MM.1S (cell line): Measurements from ENCODE around the gene GPR32.

Source experiments
- DNase-seq: peaks from one replicate; pipeline ENCODE4 v3.0.0-alpha.2; 2015
- H2AFZ ChIP-seq: fragments of 300-600 bp; sonication (generic); 2 replicates; pipeline ENCODE4 v1.6.0; 2016; ENCODE audit warnings: antibody characterized with exemption, low read length
- H3F3A ChIP-seq: fragments of 300-600 bp; sonication (generic); 2 replicates; pipeline ENCODE4 v1.6.1; 2016; ENCODE audit warnings: mild to moderate bottlenecking, antibody characterized with exemption, low read length, moderate library complexity, mixed read lengths; ENCODE audit not compliant: insufficient read depth
- H3K27ac ChIP-seq: fragments of 300-600 bp; sonication (generic); 2 replicates; pipeline ENCODE4 v1.5.1; 2016; ENCODE audit warnings: mild to moderate bottlenecking, low read length
- H3K27me3 ChIP-seq: fragments of 300-600 bp; sonication (generic); replicated peaks from 2 replicates; pipeline ENCODE4 v1.6.0; 2016; ENCODE audit warnings: low read length; ENCODE audit not compliant: insufficient read depth
- H3K36me3 ChIP-seq: fragments of 300-600 bp; sonication (generic); replicated peaks from 2 replicates; pipeline ENCODE4 v1.6.1; 2016; ENCODE audit warnings: mild to moderate bottlenecking, low read length, mixed read lengths; ENCODE audit not compliant: insufficient read depth
- H3K4me1 ChIP-seq: fragments of 300-600 bp; sonication (generic); 2 replicates; pipeline ENCODE4 v1.6.1; 2016; ENCODE audit warnings: low read length, mixed read lengths
- H3K4me2 ChIP-seq: fragments of 300-600 bp; sonication (generic); 2 replicates; pipeline ENCODE4 v1.6.0; 2016; ENCODE audit warnings: low read depth, low read length
- H3K4me3 ChIP-seq: fragments of 300-600 bp; sonication (generic); 2 replicates; pipeline ENCODE4 v1.5.1; 2016; ENCODE audit warnings: low read length, mixed read lengths
- H3K79me2 ChIP-seq: fragments of 300-600 bp; sonication (generic); 2 replicates; pipeline ENCODE4 v1.6.1; 2016; ENCODE audit warnings: mixed run types, low read length, mixed read lengths
- H3K9ac ChIP-seq: fragments of 300-600 bp; sonication (generic); 2 replicates; pipeline ENCODE4 v1.6.1; 2016; ENCODE audit warnings: low read length, mixed read lengths
- H3K9me2 ChIP-seq: fragments of 300-600 bp; sonication (generic); replicated peaks from 2 replicates; pipeline ENCODE4 v1.6.1; 2016; ENCODE audit warnings: mild to moderate bottlenecking, low read length, mixed read lengths; ENCODE audit not compliant: insufficient read depth
- H3K9me3 ChIP-seq: fragments of 300-600 bp; sonication (generic); replicated peaks from 2 replicates; pipeline ENCODE4 v1.6.1; 2016; ENCODE audit warnings: mild to moderate bottlenecking, low read length, mixed read lengths; ENCODE audit not compliant: insufficient read depth
- H4K20me1 ChIP-seq: fragments of 300-600 bp; sonication (generic); 2 replicates; pipeline ENCODE4 v1.6.1; 2016; ENCODE audit warnings: mild to moderate bottlenecking, low read length, moderate library complexity, mixed read lengths; ENCODE audit not compliant: insufficient read depth
- EZH2 ChIP-seq: fragments of 300-600 bp; sonication (generic); optimal IDR thresholded peaks from 2 replicates; pipeline ENCODE3; 2017; ENCODE audit warnings: low read depth, mild to moderate bottlenecking, antibody characterized with exemption, low read length, mixed read lengths
- EZH2phosphoT487 ChIP-seq: fragments of 300-600 bp; sonication (generic); IDR thresholded peaks from 2 replicates; pipeline ENCODE4 v1.6.1; 2018; ENCODE audit warnings: antibody characterized with exemption, low read length
- TF ChIP-seq, protein P1 (sequence below): fragments of 300-600 bp; sonication (generic); IDR thresholded peaks from 2 replicates; pipeline ENCODE4 v1.5.1; 2016; ENCODE audit warnings: antibody characterized with exemption, low read length, mixed read lengths

Gene GPR32

GRCh38 chr19:50784710-50785109 lies 14.4 kb downstream of the GPR32 start:
- no peaks in the 10 kb centered on the region for H3K79me2 ChIP-seq
- H3K9ac ChIP-seq, result no peak overlapping the region
- no peak overlapping the region for H2AFZ ChIP-seq
- H3K9me2 ChIP-seq, result no peaks in the 10 kb centered on the region
- H4K20me1 ChIP-seq, result no peaks in the 10 kb centered on the region
- H3F3A ChIP-seq, result no peaks in the 10 kb centered on the region
- H3K4me3 ChIP-seq, result no peak overlapping the region
- DNase-seq, result no peak
- no peaks in the 10 kb centered on the region for H3K36me3 ChIP-seq
- TF ChIP-seq EZH2, result no peak
- TF ChIP-seq EZH2phosphoT487, result no peak
- TF ChIP-seq, protein P1, sequence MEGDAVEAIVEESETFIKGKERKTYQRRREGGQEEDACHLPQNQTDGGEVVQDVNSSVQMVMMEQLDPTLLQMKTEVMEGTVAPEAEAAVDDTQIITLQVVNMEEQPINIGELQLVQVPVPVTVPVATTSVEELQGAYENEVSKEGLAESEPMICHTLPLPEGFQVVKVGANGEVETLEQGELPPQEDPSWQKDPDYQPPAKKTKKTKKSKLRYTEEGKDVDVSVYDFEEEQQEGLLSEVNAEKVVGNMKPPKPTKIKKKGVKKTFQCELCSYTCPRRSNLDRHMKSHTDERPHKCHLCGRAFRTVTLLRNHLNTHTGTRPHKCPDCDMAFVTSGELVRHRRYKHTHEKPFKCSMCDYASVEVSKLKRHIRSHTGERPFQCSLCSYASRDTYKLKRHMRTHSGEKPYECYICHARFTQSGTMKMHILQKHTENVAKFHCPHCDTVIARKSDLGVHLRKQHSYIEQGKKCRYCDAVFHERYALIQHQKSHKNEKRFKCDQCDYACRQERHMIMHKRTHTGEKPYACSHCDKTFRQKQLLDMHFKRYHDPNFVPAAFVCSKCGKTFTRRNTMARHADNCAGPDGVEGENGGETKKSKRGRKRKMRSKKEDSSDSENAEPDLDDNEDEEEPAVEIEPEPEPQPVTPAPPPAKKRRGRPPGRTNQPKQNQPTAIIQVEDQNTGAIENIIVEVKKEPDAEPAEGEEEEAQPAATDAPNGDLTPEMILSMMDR, result no peak
- H3K9me3 ChIP-seq, result no peaks in the 10 kb centered on the region
- H3K27me3 ChIP-seq, result peaks cover 46% of the 10 kb centered on the region
- H3K4me2 ChIP-seq, result no peak overlapping the region
- H3K27ac ChIP-seq, result no peak overlapping the region
- H3K4me1 ChIP-seq, result no peaks in the 10 kb centered on the region

- Histone ChIP-seq H3K27me3 (peaks cover 40% of the 10 kb centered on the region), H3K36me3 (no peaks in the 10 kb centered on the region), H3K4me1 (no peaks in the 10 kb centered on the region), H3K9me3 (no peaks in the 10 kb centered on the region), H4K20me1 (no peaks in the 10 kb centered on the region), H3K27ac (no peak overlapping the region), H3K79me2 (no peaks in the 10 kb centered on the region), H3F3A (no peaks in the 10 kb centered on the region), H3K4me2 (no peak overlapping the region), H3K9me2 (no peaks in the 10 kb centered on the region), H3K9ac (no peak overlapping the region), H2AFZ (no peak overlapping the region), H3K4me3 (no peak overlapping the region)
- DNase-seq, result no peak
- TF ChIP-seq EZH2 (no peak), EZH2phosphoT487 (no peak)
- TF ChIP-seq, protein P1, result no peak
These were observed 15.1 kb downstream of the GPR32 start for GRCh38 chr19:50785329-50785728.

DNA sequence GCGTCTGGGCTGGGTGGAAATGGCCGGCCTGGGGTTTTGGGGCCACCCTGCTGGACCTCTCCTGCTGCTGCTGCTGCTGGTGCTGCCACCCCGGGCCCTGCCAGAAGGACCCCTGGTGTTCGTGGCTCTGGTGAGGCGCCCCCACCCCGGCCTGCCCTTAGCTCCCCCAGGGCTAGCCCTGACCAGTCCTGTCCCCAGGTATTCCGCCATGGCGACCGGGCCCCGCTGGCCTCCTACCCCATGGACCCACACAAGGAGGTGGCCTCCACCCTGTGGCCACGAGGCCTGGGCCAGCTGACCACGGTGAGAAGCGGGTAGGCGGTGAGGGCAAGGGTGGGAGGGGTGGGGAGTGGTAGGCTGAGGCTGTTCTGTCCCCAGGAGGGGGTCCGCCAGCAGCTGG lies 20.1 kb downstream of the GPR32 start, which contains the start of gene ACP4:
ACP4 (plus strand) TSS at position 20 of the 400 bp plus-strand sequence; CDS start at position 20, 0 bp downstream.
- no peak for DNase-seq
- H3K9me3 ChIP-seq, result no peaks in the 10 kb centered on the region
- no peak within 1 kb of the TSS for H3K9ac ChIP-seq
- no peaks in the 10 kb centered on the region for H3K79me2 ChIP-seq
- no peak within 1 kb of the TSS for H2AFZ ChIP-seq
- no peak within 1 kb of the TSS for H3K4me3 ChIP-seq
- H3K4me2 ChIP-seq, result no peak within 1 kb of the TSS
- no peaks in the 10 kb centered on the region for H4K20me1 ChIP-seq
- TF ChIP-seq EZH2phosphoT487, result no peak
- TF ChIP-seq EZH2, result no peak
- TF ChIP-seq, protein P1, result no peak
- H3K4me1 ChIP-seq, result peaks cover 11% of the 10 kb centered on the region; the same call in 1 of the 2 replicates
- no peaks in the 10 kb centered on the region for H3K36me3 ChIP-seq
- H3K27ac ChIP-seq, result no peak within 1 kb of the TSS
- H3K27me3 ChIP-seq, result peaks cover 12% of the 10 kb centered on the region
- no peaks in the 10 kb centered on the region for H3K9me2 ChIP-seq
- peaks cover 11% of the 10 kb centered on the region; the same call in 1 of the 2 replicates for H3F3A ChIP-seq
